Stimulated activated CD4-positive, alpha-beta T cell treated with anti-CD3 and anti-CD28 coated beads, Interleukin-12 subunit alpha, Interleukin-12 subunit beta, amount 100 ng/mL, for 48 hours (primary cell): ENCODE results near the gene PPP1R11.

ENCODE experiments used
- DNase-seq, 3 donors: peaks; one replicate each; pipeline ENCODE4 v3.0.0-alpha.2; 2020; ENCODE audit warnings: low read depth in 2 of 3, low spot score in 1 of 3

PPP1R11 gene

DNA sequence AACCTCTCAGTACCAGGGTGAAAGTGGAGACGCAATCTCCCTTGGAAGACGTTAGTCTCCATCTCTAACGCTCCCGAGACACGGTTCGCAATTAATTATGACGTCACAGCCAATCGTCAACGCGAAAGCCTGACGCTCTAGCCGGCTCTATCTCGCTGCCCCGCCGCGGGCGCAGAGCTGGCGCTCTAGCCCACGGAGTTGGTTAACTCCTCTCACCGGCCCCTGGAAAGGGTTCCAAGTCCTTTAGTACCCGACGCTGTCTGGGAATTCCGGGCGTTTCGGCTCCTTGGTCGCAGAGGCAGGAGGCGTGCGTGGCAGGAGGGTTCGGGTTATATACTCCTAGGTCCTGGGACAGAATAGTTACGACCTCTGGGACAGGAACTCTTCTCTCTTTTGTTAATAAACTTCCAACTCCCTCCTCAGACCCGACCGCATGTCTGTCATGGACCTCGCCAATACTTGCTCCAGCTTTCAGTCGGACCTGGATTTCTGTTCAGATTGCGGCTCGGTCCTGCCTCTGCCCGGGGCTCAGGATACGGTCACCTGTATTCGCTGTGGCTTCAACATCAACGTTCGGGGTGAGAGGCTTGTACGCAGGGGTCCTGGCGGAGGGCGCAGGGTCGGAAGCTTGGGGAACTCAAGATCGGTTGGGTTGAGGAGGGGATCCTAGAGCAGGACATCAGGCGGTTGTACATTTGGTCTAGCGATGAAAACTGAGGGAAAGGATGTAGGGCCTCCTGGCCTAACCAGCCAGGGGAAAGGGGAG lies 5.7 kb upstream of the PPP1R11 start, which contains the start of gene POLR1H:
Gene POLR1H (plus strand): TSS at position 174 of the 766 bp plus-strand sequence. CDS start 260 bp downstream, at position 434.
- peak; percentile 76 to 83 (median 77) for DNase-seq

- DNase-seq = peak in 1 of 3 donors; percentile 20
These were observed 5.0 kb upstream of the PPP1R11 start for GRCh38 chr6:30061858-30062458.

- no peak for DNase-seq
These were observed 4.4 kb upstream of the PPP1R11 start for GRCh38 chr6:30062471-30063178.

DNA sequence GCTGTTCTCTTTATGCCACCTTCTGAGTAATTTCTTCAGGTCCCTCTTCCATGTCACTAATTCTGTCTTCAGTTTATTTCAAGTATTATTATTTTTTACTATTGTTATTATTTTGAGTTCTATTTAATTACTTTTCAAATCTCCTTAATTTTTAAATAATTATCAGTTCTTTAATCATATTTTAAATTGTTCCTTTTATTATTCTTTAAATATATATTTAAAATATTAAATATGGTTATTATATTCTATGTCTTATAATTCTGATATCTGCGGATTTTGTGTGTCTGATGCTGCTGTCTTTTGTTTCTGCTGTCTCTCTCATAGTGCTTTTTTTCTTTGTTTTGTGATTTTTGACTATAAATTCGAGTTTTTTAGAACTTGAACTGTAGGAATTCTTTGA lies 3.7 kb upstream of the PPP1R11 start:
- no peak for DNase-seq

GRCh38 chr6:30066082-30066481 lies 916 bp upstream of the PPP1R11 start:
- no peak for DNase-seq

GRCh38 chr6:30067460-30068139 lies 602 bp downstream of the PPP1R11 start:
- DNase-seq = no peak

- DNase-seq = no peak
These were observed 4.3 kb downstream of the PPP1R11 start for GRCh38 chr6:30071081-30071818.

- DNase-seq = no peak
These were observed 4.9 kb downstream of the PPP1R11 start for GRCh38 chr6:30071858-30072257.

- DNase-seq = no peak
These were observed 6.7 kb downstream of the PPP1R11 start for GRCh38 chr6:30073489-30074235.

DNA sequence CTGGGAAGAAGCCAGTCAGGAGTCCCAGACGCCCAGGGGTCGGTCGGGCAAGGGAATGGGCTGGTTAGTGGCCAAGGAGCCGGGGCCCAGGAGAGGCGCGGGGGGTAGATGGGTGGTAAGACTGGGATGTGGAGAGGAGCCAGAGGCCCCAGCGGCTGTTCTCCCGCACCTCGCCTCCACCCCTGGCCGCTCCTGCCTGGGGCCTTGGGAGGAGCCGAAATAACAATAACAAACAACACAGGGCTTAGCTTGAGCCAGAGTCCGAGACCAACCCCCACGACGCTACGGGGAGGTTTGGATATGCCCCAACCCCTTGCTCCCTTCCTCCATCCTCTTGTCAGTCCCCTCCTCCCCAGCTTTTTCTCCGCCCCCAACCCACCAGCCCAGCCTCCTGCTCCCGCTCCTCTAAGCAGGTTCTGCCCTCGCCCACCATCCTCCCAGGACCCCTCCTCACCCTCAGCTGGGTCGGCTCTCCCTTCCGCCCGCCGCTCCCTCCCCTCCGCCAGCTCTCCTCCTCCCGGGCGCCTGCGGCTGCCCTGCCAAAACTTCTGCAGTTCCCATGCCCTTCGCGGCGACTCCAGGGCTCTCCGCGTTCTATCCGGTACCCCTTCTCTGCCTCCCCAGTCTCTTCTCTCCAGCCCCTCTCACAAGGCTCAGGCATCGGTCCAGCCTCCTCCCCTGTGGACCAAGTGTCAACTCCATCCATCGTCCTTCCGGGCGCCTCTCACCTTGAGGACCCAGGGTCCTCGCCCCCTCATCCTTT lies 7.5 kb downstream of the PPP1R11 start:
- DNase-seq = no peak

GRCh38 chr6:30075094-30075789 lies 8.2 kb downstream of the PPP1R11 start, which contains the start of gene RNF39:
RNF39 (minus strand) TSS chr6:30075769; CDS start chr6:30075585, 184 bp downstream.
- no peak for DNase-seq

GRCh38 chr6:30075790-30076732 lies 9.1 kb downstream of the PPP1R11 start:
- no peak for DNase-seq

- DNase-seq = no peak
These were observed 10.2 kb downstream of the PPP1R11 start for GRCh38 chr6:30077218-30077617.

- DNase-seq = no peak
These were observed 20.9 kb downstream of the PPP1R11 start for GRCh38 chr6:30087876-30088275.

DNA sequence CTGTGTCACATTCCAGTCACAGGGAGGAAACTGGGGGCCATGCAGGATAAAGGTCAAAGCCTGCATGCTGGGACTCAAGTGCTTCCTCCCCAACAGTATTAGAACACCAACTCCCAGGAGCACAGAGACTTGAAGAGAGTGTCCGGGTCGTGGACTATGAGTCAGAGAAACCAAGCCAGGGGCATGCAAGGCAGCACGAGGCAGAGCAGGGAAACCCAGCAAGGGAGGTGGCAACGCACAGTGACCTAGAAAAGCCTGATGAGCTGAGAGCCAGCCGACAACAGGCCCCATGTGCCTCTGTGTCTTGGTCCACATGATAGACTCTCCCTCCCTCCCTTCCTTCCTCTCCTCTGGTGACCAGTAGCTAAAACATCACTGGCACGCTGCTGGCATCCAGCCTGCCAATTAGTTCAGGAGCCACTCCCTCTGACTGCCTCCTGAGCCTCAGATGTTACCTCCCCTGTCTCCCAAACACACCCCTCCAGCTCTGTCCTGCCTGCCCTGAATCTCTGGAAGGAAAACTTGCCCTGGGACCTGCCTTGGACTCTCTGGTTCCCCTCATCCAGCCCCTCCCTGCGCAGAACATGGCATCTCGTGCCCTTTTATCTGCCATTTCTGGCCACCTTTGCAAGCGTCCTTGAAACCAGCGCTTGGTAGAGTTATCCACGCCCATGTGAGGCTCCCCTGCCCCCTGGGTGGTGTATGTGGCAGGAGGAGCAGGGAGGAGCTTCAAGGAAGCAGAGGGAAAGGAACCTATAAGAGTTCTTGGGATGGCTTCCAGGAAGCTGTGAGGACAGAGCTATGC lies 24.8 kb downstream of the PPP1R11 start:
- no peak for DNase-seq

- DNase-seq = no peak
These were observed 26.0 kb downstream of the PPP1R11 start for GRCh38 chr6:30092852-30093543.
